GM13977 (cell line): ENCODE results near the gene PKMYT1.

ENCODE experiments used
- DNase-seq: peaks from one replicate; pipeline ENCODE4 v3.0.0; 2012; ENCODE audit warnings: low spot score
- in situ Hi-C: fragments of 300-500 bp; cut with MboI; formaldehyde crosslinking; loops from one replicate; pipeline ENCODE4 v1.12.0; 2022; ENCODE audit warnings: low sequenced_read_pairs, low pct_unique_long_range_greater_than_20kb, mixed read lengths, inconsistent platforms; ENCODE audit not compliant: unreplicated experiment
- TF ChIP-seq, protein P1 (sequence below): IDR thresholded peaks from 2 replicates; pipeline ENCODE4 v1.5.1; 2012; ENCODE audit warnings: mild to moderate bottlenecking, control low read depth; ENCODE audit not compliant: insufficient read depth; ENCODE audit errors: extremely low read depth, missing control alignments

PKMYT1 gene

DNA sequence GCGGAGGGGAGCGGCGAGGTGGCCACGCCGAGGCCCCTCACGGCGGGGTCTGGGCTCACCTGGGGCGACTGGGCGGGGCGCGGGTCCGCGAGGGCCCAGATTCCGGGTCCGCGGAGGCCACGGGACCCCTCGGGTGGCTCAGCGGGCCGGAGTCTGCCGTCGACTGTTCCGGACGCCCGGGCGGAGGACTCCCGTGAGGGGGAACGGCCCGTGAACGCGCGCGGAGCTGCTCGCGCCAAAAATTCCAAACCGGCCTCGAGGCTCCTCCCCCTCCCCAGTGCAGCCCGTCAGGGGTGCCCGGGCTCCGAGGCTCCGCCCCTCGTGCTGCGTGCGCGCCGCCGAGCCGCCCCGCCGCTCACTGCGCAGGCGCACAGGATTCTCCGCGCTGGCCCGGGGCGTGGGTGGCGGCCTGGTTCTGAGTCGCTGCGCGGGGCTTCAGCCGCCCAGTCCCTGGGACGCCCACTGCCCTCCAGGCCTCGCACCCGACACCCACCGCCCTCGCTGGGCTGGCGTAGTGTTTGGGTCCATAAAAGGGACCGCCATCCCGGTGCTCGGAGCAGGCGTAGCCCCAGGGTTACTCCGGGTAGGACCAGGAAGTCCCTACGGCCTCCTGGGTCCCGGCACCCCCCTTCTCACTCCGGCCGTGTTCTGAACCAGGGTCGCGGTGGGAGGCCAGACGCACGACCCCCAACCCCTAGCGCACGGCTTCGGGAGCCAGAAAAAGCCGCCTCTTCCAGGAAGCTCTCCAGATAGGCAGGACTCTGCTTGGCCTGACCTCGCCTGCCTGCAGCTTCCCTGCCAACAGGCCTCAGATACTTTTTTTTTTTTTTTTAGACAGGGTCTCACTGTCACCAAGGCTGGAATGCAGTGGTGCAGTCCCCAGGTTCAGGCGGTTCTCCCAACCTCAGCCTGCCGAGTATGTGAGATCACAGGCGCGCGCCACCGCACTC, at the start of gene PKMYT1:
Gene PKMYT1, minus strand, starts transcription at position 220 of the 950 bp plus-strand sequence. CDS start 789 bp downstream, outside the sequence.
- in situ Hi-C loops, result no loop called here
- TF ChIP-seq, protein P1, sequence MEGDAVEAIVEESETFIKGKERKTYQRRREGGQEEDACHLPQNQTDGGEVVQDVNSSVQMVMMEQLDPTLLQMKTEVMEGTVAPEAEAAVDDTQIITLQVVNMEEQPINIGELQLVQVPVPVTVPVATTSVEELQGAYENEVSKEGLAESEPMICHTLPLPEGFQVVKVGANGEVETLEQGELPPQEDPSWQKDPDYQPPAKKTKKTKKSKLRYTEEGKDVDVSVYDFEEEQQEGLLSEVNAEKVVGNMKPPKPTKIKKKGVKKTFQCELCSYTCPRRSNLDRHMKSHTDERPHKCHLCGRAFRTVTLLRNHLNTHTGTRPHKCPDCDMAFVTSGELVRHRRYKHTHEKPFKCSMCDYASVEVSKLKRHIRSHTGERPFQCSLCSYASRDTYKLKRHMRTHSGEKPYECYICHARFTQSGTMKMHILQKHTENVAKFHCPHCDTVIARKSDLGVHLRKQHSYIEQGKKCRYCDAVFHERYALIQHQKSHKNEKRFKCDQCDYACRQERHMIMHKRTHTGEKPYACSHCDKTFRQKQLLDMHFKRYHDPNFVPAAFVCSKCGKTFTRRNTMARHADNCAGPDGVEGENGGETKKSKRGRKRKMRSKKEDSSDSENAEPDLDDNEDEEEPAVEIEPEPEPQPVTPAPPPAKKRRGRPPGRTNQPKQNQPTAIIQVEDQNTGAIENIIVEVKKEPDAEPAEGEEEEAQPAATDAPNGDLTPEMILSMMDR, result no peak
- DNase-seq, result peak; percentile 100

DNA sequence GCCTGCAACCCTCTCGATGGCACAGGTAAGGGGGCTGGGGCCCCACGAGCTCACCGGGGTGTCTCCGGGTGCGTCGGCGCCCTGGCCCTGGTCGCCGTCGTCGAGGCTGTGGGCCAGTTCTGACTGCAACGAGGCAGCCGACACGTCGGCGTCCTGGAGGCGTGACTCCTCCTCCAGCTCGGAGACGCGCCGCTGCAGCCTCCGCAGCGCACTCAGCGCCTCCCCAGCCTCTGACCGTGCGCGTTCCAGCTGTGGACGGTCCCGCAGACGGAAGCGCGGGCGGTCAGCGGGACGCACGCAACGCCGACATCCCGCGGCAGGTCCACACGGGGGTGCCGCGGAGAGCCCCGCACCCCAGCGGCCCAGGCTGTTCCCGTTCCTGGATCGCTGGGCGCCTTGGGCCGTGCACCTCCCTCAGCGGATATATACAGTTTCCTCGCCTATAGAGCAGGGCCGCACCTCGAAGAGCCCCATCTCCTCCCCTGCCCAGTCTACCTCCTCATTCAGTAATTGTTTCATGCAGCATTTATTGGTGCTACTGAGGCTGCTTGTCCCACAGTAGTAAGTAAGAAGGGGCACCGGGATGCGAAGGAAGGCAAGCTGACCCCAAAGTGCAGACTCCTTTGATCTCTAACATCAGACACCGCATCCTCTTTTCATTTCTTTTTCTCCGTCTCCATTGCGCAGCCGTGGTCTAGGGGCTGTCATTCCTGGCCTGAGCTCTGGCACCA, 49.4 kb upstream of the PKMYT1 start:
- TF ChIP-seq, protein P1, result no peak
- in situ Hi-C loops, result no loop called here
- peak; percentile 65 for DNase-seq

DNA sequence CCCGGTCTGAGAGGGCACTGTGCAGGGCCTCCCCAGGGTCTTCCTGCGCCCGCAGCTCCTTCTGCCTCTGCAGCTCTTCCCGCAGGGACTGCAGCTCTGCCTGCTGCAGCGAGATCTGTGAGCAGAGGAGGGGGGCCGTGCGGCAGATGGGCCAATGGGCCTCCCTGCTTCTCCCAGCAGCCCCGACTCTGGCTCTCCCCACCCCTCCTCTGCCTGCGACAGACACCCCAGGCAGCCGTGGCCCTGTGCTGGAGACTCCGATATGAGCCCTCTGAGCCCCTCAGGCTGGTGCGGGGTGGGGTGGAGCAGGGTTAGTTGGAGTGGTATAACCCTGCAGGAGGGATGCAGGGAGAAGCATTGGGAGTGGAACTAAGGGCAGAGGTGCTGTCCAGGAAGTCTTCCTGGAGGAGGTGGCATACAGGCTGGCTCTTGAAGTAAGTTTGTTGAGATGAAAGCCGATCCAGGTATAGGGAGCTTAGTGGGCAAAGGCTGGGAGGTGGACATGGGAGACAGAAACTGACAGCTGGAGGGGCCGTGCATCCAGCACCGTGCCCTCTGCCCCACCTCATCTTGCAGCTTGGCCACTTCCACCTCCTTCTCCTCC, 48.6 kb upstream of the PKMYT1 start:
- TF ChIP-seq, protein P1, result no peak
- in situ Hi-C loops, result no loop called here
- DNase-seq, result no peak

DNA sequence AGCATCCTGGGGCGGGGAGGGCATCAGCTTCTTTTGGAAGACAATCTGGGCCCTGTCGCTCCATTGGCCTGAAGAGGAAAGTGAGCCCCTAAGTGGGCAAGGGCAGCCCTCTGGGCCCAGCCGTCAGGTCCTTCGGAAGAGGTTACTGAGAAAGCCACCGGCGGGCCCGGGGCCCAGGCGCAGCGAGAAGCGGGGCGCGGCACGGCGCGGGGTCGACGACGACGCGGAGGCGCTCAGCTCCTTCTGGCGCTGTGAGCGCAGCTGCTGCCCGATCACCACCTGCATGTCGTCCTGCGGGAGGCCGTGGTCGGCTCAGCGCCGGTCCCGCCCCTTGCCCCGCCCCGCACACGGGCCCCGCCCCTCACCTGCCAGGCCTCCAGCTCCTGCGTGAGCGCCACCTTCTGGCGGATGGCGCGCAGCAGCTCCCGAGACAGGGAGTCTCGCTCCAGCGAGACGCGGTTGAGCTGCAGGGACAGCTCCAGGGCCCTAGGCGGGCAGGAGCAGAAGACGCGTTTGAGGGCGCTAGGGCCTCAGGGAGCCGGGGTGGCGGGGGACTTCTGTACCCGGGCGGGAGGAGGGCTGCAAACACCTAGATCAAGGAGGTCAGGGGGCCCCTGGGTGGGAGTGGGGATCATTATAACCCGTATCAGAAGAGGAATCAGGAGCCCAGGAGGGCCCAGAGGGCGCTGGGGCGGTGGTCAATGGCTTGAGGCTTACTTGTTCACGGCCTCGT, 47.9 kb upstream of the PKMYT1 start:
- TF ChIP-seq, protein P1, result peak; percentile 94
- in situ Hi-C loops, result no loop called here
- DNase-seq, result peak; percentile 97

DNA sequence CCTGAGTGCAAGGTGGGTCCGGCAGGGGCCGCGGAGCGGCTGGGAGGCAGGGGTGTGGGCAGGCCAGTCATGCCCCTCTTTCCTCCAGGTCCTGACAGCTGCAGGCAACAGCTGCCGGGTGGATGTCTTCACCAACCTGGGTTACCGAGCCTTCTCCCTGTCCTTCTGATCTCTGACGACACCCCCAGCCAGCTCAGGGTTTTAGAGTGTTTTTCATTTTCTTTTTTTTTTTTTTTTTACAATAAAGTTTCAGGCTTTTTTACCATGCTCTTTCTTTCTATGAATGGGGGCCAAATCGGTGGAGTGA, 47.2 kb upstream of the PKMYT1 start:
- TF ChIP-seq, protein P1, result no peak
- in situ Hi-C loops, result no loop called here
- DNase-seq, result no peak
